KMS-11 (cell line): ENCODE results near the gene TAF1B.
"Not testable (repeated sequence)": the region's sequence is repeated elsewhere in the genome, so short reads cannot be mapped to it uniquely, and the experiment has no call there.

ENCODE experiments used
- H2AFZ ChIP-seq: fragments of 200-600 bp; sonication (generic); 2 replicates; pipeline ENCODE4 v1.6.1; 2016; ENCODE audit warnings: antibody characterized with exemption, mixed run types, low read depth
- H3K27ac ChIP-seq: fragments of 200-600 bp; sonication (generic); 2 replicates; pipeline ENCODE4 v1.6.1; 2016; ENCODE audit warnings: mild to moderate bottlenecking, mixed run types
- H3K27me3 ChIP-seq: fragments of 200-600 bp; sonication (generic); 2 replicates; pipeline ENCODE4 v1.6.1; 2017; ENCODE audit warnings: mild to moderate bottlenecking, low read depth, mixed run types, moderate library complexity; ENCODE audit not compliant: insufficient read depth
- H3K36me3 ChIP-seq: fragments of 200-600 bp; sonication (generic); 2 replicates; pipeline ENCODE4 v1.6.1; 2017; ENCODE audit warnings: mild to moderate bottlenecking, mixed run types; ENCODE audit not compliant: insufficient read depth
- H3K4me1 ChIP-seq: fragments of 200-600 bp; sonication (generic); 2 replicates; pipeline ENCODE4 v1.6.1; 2016; ENCODE audit warnings: mild to moderate bottlenecking, low read depth, mixed run types; ENCODE audit not compliant: poor library complexity, severe bottlenecking
- H3K4me2 ChIP-seq: fragments of 200-600 bp; sonication (generic); 2 replicates; pipeline ENCODE4 v1.7.0; 2016; ENCODE audit warnings: mild to moderate bottlenecking, mixed run types
- H3K4me3 ChIP-seq: fragments of 200-600 bp; sonication (generic); IDR thresholded peaks from 2 replicates; pipeline ENCODE4 v1.6.1; 2017; ENCODE audit warnings: low read depth, low read length, mixed read lengths; ENCODE audit not compliant: insufficient read depth
- H3K79me2 ChIP-seq: fragments of 200-600 bp; sonication (generic); 2 replicates; pipeline ENCODE4 v1.6.1; 2016; ENCODE audit warnings: low read depth, mixed run types; ENCODE audit not compliant: insufficient read depth
- H3K9ac ChIP-seq: fragments of 200-600 bp; sonication (generic); 2 replicates; pipeline ENCODE4 v1.6.1; 2016; ENCODE audit warnings: mild to moderate bottlenecking, mixed run types
- H4K20me1 ChIP-seq: fragments of 200-600 bp; sonication (generic); 2 replicates; pipeline ENCODE4 v1.6.1; 2016; ENCODE audit warnings: mild to moderate bottlenecking, mixed run types; ENCODE audit not compliant: insufficient read depth
- TF ChIP-seq, protein P1 (sequence below): fragments of 200-600 bp; sonication (generic); conservative IDR thresholded peaks from 2 replicates; pipeline ENCODE4 v1.6.1; 2017; ENCODE audit warnings: low read depth, mild to moderate bottlenecking, antibody characterized with exemption, low read length, moderate library complexity, mixed read lengths

TAF1B gene

GRCh38 chr2:9832586-9832985 lies 10.7 kb upstream of the TAF1B start:
- Histone ChIP-seq H4K20me1 (no peaks in the 10 kb centered on the region), H3K27me3 (no peaks in the 10 kb centered on the region), H3K36me3 (no peaks in the 10 kb centered on the region), H3K27ac (no peak overlapping the region), H3K4me1 (no peaks in the 10 kb centered on the region), H3K79me2 (no peaks in the 10 kb centered on the region), H3K4me2 (no peak overlapping the region), H3K9ac (no peak overlapping the region), H3K4me3 (no peak overlapping the region), H2AFZ (no peak overlapping the region)
- TF ChIP-seq, protein P1, sequence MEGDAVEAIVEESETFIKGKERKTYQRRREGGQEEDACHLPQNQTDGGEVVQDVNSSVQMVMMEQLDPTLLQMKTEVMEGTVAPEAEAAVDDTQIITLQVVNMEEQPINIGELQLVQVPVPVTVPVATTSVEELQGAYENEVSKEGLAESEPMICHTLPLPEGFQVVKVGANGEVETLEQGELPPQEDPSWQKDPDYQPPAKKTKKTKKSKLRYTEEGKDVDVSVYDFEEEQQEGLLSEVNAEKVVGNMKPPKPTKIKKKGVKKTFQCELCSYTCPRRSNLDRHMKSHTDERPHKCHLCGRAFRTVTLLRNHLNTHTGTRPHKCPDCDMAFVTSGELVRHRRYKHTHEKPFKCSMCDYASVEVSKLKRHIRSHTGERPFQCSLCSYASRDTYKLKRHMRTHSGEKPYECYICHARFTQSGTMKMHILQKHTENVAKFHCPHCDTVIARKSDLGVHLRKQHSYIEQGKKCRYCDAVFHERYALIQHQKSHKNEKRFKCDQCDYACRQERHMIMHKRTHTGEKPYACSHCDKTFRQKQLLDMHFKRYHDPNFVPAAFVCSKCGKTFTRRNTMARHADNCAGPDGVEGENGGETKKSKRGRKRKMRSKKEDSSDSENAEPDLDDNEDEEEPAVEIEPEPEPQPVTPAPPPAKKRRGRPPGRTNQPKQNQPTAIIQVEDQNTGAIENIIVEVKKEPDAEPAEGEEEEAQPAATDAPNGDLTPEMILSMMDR: no peak

DNA sequence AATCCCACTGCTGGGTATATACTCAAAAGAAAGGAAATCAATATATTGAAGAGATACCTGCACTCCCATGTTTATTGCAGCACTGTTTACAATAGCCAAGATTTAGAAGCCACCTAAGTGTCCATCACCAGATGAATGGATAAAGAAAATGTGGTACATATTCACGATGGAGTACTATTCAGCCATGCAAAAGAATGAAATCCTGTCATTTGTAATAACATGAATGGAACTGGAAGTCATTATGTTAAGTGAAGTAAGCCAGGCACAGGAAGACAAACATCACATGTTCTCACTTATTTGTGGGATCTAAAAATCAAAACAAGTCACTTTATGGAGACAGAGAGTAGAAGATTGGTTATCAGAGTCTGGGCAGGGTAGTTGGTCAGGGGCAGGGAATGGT lies 8.2 kb upstream of the TAF1B start:
- not testable (repeated sequence) for H3K4me2 ChIP-seq, H3K4me1 ChIP-seq, H3K27ac ChIP-seq, H3K79me2 ChIP-seq, H3K27me3 ChIP-seq, H3K4me3 ChIP-seq, H4K20me1 ChIP-seq, H3K36me3 ChIP-seq, H3K9ac ChIP-seq, H2AFZ ChIP-seq

- no peaks in the 10 kb centered on the region for H3K36me3 ChIP-seq
- no peak overlapping the region for H3K4me3 ChIP-seq
- H3K4me2 ChIP-seq: no peak overlapping the region
- H3K4me1 ChIP-seq: no peaks in the 10 kb centered on the region
- no peaks in the 10 kb centered on the region for H3K79me2 ChIP-seq
- no peak overlapping the region for H3K9ac ChIP-seq
- no peaks in the 10 kb centered on the region for H3K27me3 ChIP-seq
- H3K27ac ChIP-seq: no peak overlapping the region
- no peaks in the 10 kb centered on the region for H4K20me1 ChIP-seq
- TF ChIP-seq, protein P1: no peak
- H2AFZ ChIP-seq: no peak overlapping the region
Measured at GRCh38 chr2:9836074-9836473, 7.2 kb upstream of the TAF1B start.

DNA sequence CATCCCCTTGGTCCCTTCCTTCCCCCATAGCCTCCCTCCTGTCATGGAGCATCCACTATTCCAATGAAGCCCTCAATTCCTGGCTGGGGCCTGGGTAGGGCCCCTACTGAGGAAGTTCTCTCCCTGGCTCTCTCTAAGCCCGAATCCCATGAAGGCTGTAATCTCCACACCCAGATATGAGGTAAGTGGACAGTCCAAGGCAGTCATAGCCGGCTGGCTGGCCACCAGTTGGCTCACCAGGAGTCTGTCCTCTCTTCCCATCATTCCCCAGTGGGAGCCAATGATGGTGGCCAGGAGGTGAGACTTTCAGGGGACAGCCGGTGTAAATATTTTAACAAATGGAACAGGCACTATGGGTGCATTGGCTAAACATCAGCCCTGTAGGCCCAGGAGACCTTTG lies 6.8 kb upstream of the TAF1B start:
- H3K27me3 ChIP-seq: no peaks in the 10 kb centered on the region
- H3K4me1 ChIP-seq: no peaks in the 10 kb centered on the region
- H3K27ac ChIP-seq: no peak overlapping the region
- H2AFZ ChIP-seq: no peak overlapping the region
- TF ChIP-seq, protein P1: no peak
- H3K4me2 ChIP-seq: no peak overlapping the region
- H4K20me1 ChIP-seq: no peaks in the 10 kb centered on the region
- no peaks in the 10 kb centered on the region for H3K79me2 ChIP-seq
- no peak overlapping the region for H3K4me3 ChIP-seq
- H3K36me3 ChIP-seq: no peaks in the 10 kb centered on the region
- H3K9ac ChIP-seq: no peak overlapping the region

DNA sequence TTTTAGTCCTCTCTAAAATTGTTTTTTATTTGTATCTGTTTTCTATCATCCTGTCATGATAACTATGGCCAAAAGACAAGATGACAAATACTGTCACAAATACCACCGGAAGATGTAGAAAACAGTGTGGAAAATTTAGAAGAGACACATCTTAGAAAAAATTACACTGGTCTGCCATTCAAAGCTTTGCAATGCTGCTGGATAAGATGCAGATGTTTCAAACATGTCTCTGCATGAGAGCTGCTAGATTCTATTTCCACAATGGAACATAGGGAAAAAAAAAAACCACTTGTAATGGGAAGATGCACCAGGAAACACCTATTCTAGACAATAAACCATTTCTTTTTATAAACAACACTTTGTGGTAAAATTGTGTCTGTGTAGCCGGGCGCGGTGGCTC lies 5.8 kb upstream of the TAF1B start:
- Histone ChIP-seq H3K27ac (no peak overlapping the region), H3K4me1 (peaks cover under 1% of the 10 kb centered on the region), H3K36me3 (no peaks in the 10 kb centered on the region), H4K20me1 (no peaks in the 10 kb centered on the region), H2AFZ (no peak overlapping the region), H3K79me2 (no peaks in the 10 kb centered on the region), H3K4me3 (no peak overlapping the region), H3K9ac (no peak overlapping the region), H3K4me2 (no peak overlapping the region), H3K27me3 (no peaks in the 10 kb centered on the region)
- TF ChIP-seq, protein P1: no peak
